LNCaP clone FGC (cell line): ENCODE measurements around the gene EN1.

Experiments used
- DNase-seq: peaks from one replicate; pipeline ENCODE4 v3.0.0-alpha.2; 2011; ENCODE audit warnings: low read depth
- H3K4me3 ChIP-seq: 2 replicates; pipeline ENCODE4 v1.5.1; 2011; ENCODE audit warnings: mild to moderate bottlenecking, low read depth, low read length, control low read depth
- CTCF ChIP-seq: IDR thresholded peaks from 2 replicates; pipeline ENCODE4 v1.5.1; 2012; ENCODE audit warnings: mild to moderate bottlenecking; ENCODE audit not compliant: control insufficient read depth, insufficient read depth; ENCODE audit errors: extremely low read depth

The EN1 gene

GRCh38 chr2:118846442-118846952 is 951 bp downstream of the EN1 start:
- H3K4me3 ChIP-seq, result no peak overlapping the region
- TF ChIP-seq CTCF, result no peak
- no peak for DNase-seq

- TF ChIP-seq CTCF, result no peak
- no peak for DNase-seq
- no peak overlapping the region for H3K4me3 ChIP-seq
These were observed 1.7 kb downstream of the EN1 start for GRCh38 chr2:118845522-118846441.

- H3K4me3 ChIP-seq, result no peak overlapping the region
- TF ChIP-seq CTCF, result no peak
- no peak for DNase-seq
These were observed 2.4 kb downstream of the EN1 start for GRCh38 chr2:118845005-118845521.

- no peak for DNase-seq
- TF ChIP-seq CTCF, result no peak
- no peak overlapping the region for H3K4me3 ChIP-seq
These were observed 3.0 kb downstream of the EN1 start for GRCh38 chr2:118844261-118845004.

- no peak for TF ChIP-seq CTCF
- H3K4me3 ChIP-seq, result no peak overlapping the region
- no peak for DNase-seq
These were observed 3.8 kb downstream of the EN1 start for GRCh38 chr2:118843483-118844132.

- H3K4me3 ChIP-seq, result no peak overlapping the region
- TF ChIP-seq CTCF, result no peak
- DNase-seq, result no peak
These were observed 4.6 kb downstream of the EN1 start for GRCh38 chr2:118842661-118843482.
